HG03066 (cell line): ENCODE measurements around the gene PPIF.

Experiments used
- ATAC-seq: cut with Tn5 transposase; IDR thresholded peaks from one replicate; pipeline ENCODE4 v1.9.1; 2021; ENCODE audit warnings: low read depth; ENCODE audit not compliant: unreplicated experiment

PPIF gene

GRCh38 chr10:79383974-79384606, 36.8 kb downstream of the PPIF start:
- no peak for ATAC-seq

- no peak for ATAC-seq
Measured at GRCh38 chr10:79384773-79385391, 37.6 kb downstream of the PPIF start.

GRCh38 chr10:79385392-79385795, 38.1 kb downstream of the PPIF start:
- no peak for ATAC-seq

DNA sequence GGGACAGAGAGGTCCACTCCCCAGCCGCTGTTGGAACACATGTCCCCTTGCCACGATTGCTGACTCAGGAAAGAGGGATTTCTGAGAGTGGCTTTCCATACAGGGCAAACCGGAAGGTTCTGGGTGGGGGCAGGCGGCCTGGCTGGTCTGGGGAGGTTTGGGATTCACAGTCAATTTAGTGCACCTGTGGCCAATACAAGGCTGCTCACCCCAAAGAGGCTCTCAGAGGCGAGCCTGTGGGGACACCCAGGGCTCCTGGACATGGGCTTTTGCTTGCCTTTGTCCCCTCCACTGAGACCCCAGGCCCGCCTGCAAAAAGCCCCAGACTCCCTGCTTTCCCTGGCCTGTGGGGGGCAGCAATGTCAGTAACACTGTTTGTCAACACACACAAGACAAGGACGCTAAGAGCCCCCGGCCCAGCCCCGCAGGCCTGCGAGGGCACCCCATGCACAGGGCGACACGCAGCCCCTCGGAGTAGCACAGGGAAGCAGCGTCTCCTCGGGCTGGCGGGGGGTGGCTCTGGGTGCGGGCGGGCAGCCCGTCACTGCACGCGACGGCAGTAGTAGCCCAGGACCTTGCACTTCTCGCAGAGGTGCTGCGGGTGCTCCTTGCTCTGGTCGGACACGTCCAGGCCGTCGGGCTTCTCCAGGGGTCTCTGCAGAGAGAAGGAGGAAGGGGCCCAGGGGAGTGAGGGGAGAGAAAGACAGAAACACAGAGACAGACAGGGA, 38.7 kb downstream of the PPIF start:
- ATAC-seq, result no peak

DNA sequence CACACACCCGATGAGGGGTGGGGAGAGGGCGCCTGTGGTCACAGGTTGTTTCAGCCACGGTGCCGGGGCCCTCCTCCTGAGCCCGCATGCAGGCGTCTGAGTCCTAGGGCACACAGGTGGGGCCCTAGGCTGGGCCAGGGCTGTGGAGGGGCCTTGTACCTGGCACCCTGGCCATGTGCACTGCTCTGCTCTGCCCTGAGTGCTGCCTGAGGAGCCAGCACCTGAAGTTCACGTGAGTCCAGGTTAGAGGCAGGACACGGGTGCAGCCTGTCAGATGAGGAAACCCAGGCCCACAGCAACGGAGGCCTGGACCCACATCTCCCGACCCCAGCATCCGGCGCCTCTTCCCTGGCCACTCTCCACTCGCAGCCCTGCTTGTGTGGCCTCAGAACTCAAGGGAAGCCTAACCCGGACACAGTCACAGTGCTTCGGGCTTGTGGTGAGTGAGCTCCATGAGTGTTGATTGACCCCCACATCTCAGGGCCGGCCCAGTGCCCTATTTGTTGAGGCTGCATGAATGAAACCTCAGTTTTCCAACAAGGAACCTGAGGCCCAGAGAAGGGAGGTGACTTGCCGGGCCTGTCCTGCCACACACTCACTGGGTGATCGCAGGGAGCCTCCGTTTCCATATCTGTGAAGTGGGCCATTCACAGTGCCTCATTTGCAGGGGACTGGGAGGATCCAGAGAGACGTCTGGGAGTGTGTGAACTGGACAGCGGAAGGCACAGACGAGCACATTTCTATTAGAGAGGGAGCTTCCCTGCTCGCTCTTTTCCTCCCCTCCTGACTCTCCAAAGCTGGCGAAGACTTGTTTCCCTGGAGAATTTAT, 39.6 kb downstream of the PPIF start:
- no peak for ATAC-seq

- no peak for ATAC-seq
Measured at GRCh38 chr10:79387466-79387973, 40.3 kb downstream of the PPIF start.

DNA sequence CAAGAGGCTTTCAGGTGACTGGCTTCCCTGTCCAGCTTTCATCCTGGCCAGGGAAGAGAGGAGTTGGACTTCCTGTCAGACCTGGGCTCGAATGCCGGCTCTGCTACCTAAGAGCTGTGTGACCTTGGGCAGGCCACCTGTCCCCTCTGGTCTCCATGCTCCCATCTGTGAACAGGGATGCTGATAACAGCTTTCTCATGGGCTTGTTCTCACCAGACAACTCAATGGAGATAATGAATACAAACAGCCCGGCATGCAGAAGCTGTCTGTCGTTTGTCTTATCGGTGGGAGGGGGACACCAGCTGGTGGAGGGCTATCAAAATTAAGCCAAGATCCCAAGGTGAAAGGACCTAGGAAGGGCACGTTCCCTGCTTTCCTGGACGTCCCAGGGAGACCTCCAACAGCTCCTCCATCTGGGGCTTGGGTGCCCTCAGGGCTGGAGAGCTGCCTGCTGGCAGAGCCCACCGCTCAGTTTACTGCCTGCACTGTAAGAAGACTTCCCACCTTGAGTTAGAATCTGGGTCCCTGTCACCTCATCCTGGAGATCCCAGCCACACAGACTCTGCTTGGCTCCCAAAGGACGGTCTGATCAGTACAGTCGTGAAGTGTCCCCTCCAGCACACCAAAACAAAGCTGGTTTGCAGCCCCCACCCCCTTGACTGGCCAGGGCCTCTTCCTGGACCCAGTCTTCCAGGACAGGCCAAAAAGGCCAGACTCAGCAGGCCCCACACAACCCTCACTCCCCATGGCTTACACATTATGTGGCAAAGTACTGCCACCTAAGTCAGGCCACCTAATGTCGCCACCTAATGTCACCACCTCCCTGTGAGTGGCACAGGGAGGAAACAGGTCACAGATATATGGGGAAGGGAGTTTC, 40.9 kb downstream of the PPIF start:
- no peak for ATAC-seq

GRCh38 chr10:79390057-79390456, 42.8 kb downstream of the PPIF start:
- no peak for ATAC-seq

GRCh38 chr10:79390551-79391229, 43.4 kb downstream of the PPIF start:
- ATAC-seq, result no peak

- ATAC-seq, result no peak
Measured at GRCh38 chr10:79391231-79392019, 44.2 kb downstream of the PPIF start.

GRCh38 chr10:79392020-79392398, 44.7 kb downstream of the PPIF start:
- ATAC-seq, result no peak

GRCh38 chr10:79392506-79393176, 45.4 kb downstream of the PPIF start:
- ATAC-seq, result no peak

DNA sequence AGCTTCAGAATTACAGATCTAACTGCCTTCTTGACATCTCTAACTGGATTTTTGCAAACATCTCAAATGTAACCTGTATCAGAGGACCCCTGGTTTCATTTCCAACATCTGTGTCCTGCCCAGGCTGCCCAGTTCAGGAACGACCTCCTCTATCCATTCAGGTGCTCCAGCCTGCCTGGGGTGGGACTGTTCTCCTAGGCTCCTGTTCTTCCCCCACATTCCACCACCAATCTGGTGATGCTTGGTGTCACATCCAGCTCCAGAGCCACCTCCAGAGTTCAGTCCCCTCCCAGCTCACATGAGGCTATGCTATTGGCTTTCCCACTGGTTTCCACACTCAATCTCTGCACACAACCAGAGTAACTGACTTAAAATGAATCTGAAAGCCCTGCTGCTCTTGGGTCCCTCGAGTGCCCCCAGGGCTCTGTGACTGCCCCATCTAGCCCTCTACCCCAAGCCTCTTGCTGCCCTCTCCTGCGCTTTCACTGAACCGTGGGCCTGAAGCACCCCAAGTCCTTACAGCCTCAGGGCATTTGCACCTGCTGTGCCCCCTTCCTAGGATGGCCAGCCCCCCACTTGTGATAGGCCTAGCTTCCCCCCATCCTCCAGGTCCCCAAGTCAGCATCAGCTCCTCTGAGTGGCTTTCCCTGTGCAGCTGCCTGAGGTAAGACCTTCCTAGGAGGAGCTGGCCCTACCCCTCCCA, 46.1 kb downstream of the PPIF start:
- ATAC-seq, result no peak

DNA sequence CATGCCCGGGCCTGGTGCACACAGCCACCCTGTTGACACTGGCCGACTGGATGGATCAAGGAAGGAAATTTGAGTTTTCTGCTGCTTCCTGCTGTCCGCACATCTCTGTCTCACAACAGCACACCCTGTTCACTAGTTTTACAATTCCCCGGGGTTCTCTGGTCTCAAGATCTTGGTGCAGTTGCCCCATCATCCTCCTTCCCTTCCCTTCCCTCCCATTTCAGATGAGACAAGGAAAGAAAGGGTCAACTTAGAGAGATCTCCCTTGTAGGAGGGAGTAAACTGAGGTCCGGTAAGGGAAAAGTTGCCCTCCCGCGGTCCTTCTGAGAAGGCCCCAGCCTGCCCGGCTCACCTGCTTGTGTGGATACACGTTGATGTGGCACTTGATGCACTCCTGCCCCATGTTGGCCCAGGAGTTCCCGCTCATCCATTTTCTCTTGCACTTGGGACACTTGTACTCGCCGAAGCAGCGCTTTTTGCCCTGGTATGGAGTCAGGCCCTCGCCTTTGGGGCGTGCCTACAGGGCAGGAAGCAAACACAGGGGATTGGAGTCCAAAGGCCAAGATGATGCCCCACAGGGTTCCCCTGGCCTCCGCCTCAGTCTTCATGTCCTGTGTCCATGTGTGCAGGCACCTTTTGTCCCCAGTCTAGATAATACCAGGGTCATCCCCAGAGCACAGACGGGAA, 46.8 kb downstream of the PPIF start:
- ATAC-seq, result no peak

- ATAC-seq, result no peak
Measured at GRCh38 chr10:79394664-79395063, 47.4 kb downstream of the PPIF start.

GRCh38 chr10:79396520-79396919, 49.3 kb downstream of the PPIF start:
- no peak for ATAC-seq

GRCh38 chr10:79397051-79397450, 49.8 kb downstream of the PPIF start:
- ATAC-seq, result no peak
